Activated naive CD8-positive, alpha-beta T cell treated with anti-CD3 and anti-CD28 coated beads for 36 hours (primary cell): ENCODE measurements around the gene SMAD3. TPM values are rescaled to one million over a fixed set of nuclear protein-coding genes. Genes with fewer than 3 reads are reported as not detected.

Experiments
- DNase-seq: peaks from one replicate; pipeline ENCODE4 v3.0.0; 2021
- H3K27ac Mint-ChIP-seq: one replicate; pipeline ENCODE4 v1.8.0; 2022; ENCODE audit warnings: mild to moderate bottlenecking, moderate library complexity, mixed read lengths
- H3K27me3 Mint-ChIP-seq: one replicate; pipeline ENCODE4 v1.8.0; 2022; ENCODE audit warnings: mild to moderate bottlenecking, mixed read lengths
- H3K36me3 Mint-ChIP-seq: one replicate; pipeline ENCODE4 v1.8.0; 2021; ENCODE audit warnings: mild to moderate bottlenecking, mixed read lengths
- H3K4me1 Mint-ChIP-seq: one replicate; pipeline ENCODE4 v1.8.0; 2021; ENCODE audit warnings: mixed read lengths
- H3K4me3 Mint-ChIP-seq: one replicate; pipeline ENCODE4 v1.8.0; 2022; ENCODE audit warnings: mild to moderate bottlenecking, moderate library complexity, mixed read lengths
- H3K9me3 Mint-ChIP-seq: one replicate; pipeline ENCODE4 v1.8.0; 2022; ENCODE audit warnings: mixed read lengths
- total RNA-seq, 2 experiments: library from RNA; stranded (reverse); gene quantifications; one replicate each; pipeline ENCODE4 v1.2.3, GENCODE V29; 2021

SMAD3 gene
- total RNA-seq, 2 experiments from 2014 or later, result 15.7 to 16.4 TPM

- no peak overlapping the region for H3K27ac Mint-ChIP-seq
- peaks cover 12% of the 10 kb centered on the region for H3K36me3 Mint-ChIP-seq
- H3K9me3 Mint-ChIP-seq, result no peaks in the 10 kb centered on the region
- DNase-seq, result no peak
- H3K4me1 Mint-ChIP-seq, result peaks cover 4% of the 10 kb centered on the region
- no peak overlapping the region for H3K4me3 Mint-ChIP-seq
- H3K27me3 Mint-ChIP-seq, result no peaks in the 10 kb centered on the region
Measured at GRCh38 chr15:67187351-67187854, 122.0 kb downstream of the SMAD3 start.

GRCh38 chr15:67188551-67189218, 123.3 kb downstream of the SMAD3 start:
- Mint-ChIP-seq H3K4me1 (peaks cover 5% of the 10 kb centered on the region), H3K27me3 (no peaks in the 10 kb centered on the region), H3K9me3 (no peaks in the 10 kb centered on the region), H3K4me3 (no peak overlapping the region), H3K27ac (no peak overlapping the region), H3K36me3 (peaks cover 19% of the 10 kb centered on the region)
- no peak for DNase-seq

DNA sequence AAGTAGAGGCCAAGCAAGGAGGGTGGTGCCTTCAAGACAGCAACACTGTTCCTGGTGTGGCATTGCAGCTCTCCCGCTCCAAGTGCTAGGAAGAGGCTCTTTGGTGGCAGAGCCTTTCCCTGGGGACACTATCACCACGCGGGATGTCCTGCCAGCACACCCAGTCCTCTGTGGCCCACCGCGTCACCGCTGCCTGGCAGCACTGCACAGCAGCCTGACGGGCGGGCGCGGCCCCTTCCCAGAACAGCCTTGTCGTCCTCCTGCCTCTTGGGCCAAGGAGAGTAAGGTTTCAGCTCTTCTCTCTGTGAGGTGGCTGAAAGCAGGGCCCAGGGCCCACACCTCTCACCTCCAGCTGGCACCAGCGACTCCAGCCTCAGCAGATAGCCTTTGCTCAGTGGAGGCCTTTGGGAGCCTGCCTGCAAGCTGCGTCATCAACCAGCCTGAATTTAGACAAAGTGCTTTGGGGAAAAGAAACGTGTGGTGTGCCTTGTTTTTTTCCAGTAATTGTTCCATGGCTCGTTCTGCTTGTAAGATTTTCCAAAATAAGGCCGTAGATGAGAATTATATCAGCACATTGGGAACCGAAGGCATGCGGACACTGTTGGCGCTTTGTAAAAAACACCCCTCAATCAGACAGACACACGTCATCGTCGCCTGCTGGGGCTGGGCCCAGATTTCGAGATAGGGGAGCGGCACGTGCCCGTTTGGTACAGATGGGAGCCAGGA, 124.1 kb downstream of the SMAD3 start:
- Mint-ChIP-seq H3K36me3 (peaks cover 25% of the 10 kb centered on the region), H3K4me3 (no peak overlapping the region), H3K27me3 (no peaks in the 10 kb centered on the region), H3K27ac (no peak overlapping the region), H3K9me3 (no peaks in the 10 kb centered on the region), H3K4me1 (peaks cover 5% of the 10 kb centered on the region)
- no peak for DNase-seq

DNA sequence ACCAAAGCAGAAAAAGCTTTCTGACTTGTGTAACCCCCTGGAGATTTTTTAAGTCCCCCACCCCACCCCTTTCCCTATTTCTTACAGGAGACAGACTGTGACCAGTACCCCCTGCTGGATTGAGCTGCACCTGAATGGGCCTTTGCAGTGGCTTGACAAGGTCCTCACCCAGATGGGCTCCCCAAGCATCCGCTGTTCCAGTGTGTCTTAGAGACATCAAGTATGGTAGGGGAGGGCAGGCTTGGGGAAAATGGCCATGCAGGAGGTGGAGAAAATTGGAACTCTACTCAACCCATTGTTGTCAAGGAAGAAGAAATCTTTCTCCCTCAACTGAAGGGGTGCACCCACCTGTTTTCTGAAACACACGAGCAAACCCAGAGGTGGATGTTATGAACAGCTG, 124.9 kb downstream of the SMAD3 start:
- H3K4me3 Mint-ChIP-seq, result no peak overlapping the region
- no peak for DNase-seq
- H3K9me3 Mint-ChIP-seq, result no peaks in the 10 kb centered on the region
- peaks cover 5% of the 10 kb centered on the region for H3K4me1 Mint-ChIP-seq
- peaks cover 27% of the 10 kb centered on the region for H3K36me3 Mint-ChIP-seq
- H3K27me3 Mint-ChIP-seq, result no peaks in the 10 kb centered on the region
- no peak overlapping the region for H3K27ac Mint-ChIP-seq

GRCh38 chr15:67190813-67191212, 125.4 kb downstream of the SMAD3 start:
- no peaks in the 10 kb centered on the region for H3K27me3 Mint-ChIP-seq
- peaks cover 31% of the 10 kb centered on the region for H3K36me3 Mint-ChIP-seq
- H3K27ac Mint-ChIP-seq, result no peak overlapping the region
- no peaks in the 10 kb centered on the region for H3K9me3 Mint-ChIP-seq
- H3K4me1 Mint-ChIP-seq, result peaks cover 5% of the 10 kb centered on the region
- H3K4me3 Mint-ChIP-seq, result no peak overlapping the region
- DNase-seq, result no peak

DNA sequence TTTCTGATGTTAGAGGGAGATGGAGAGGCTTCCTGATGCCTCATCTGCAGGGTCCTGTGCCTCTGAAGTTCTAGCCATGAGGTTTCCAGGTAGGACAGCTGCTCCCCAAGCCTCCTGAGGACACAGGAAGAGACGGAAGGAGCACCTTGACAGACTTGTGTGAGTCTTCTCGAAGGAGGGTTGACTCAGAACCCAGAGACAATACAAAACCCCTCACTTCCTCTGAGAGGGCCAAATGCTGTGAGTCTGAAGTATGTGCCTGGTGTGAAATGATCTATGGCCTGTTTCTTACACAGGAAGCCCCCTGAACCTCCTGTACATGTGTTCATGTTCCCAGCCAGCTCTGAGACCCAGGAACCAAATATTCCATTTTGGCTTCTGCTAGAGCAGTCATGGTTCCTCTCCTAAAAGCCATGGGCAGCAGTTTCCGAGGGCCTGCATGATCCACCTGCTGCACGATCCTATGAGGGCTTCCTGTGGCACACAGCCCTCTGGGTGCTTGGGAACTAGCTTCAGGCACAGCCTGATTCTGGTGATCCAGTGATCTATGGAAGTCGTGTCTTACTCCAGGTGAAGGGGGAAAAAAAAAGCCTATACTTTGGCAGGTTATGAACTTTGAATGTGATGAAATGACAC, 126.9 kb downstream of the SMAD3 start:
- no peak overlapping the region for H3K4me3 Mint-ChIP-seq
- no peak overlapping the region for H3K27ac Mint-ChIP-seq
- H3K36me3 Mint-ChIP-seq, result peaks cover 39% of the 10 kb centered on the region
- no peaks in the 10 kb centered on the region for H3K27me3 Mint-ChIP-seq
- no peaks in the 10 kb centered on the region for H3K9me3 Mint-ChIP-seq
- peaks cover 5% of the 10 kb centered on the region for H3K4me1 Mint-ChIP-seq
- DNase-seq, result no peak

- H3K27ac Mint-ChIP-seq, result no peak overlapping the region
- H3K4me3 Mint-ChIP-seq, result no peak overlapping the region
- H3K4me1 Mint-ChIP-seq, result peaks cover 6% of the 10 kb centered on the region
- H3K9me3 Mint-ChIP-seq, result no peaks in the 10 kb centered on the region
- H3K36me3 Mint-ChIP-seq, result peaks cover 47% of the 10 kb centered on the region
- H3K27me3 Mint-ChIP-seq, result no peaks in the 10 kb centered on the region
- no peak for DNase-seq
Measured at GRCh38 chr15:67193223-67193990, 128.0 kb downstream of the SMAD3 start.

GRCh38 chr15:67194171-67195114, 129.0 kb downstream of the SMAD3 start:
- Mint-ChIP-seq H3K36me3 (peaks cover 50% of the 10 kb centered on the region), H3K27ac (no peak overlapping the region), H3K4me3 (no peak overlapping the region), H3K9me3 (no peaks in the 10 kb centered on the region), H3K4me1 (peaks cover 7% of the 10 kb centered on the region), H3K27me3 (no peaks in the 10 kb centered on the region)
- no peak for DNase-seq

- H3K4me1 Mint-ChIP-seq, result peaks cover 7% of the 10 kb centered on the region
- peak overlapping the region; percentile 21 for H3K27ac Mint-ChIP-seq
- no peaks in the 10 kb centered on the region for H3K27me3 Mint-ChIP-seq
- H3K4me3 Mint-ChIP-seq, result no peak overlapping the region
- DNase-seq, result no peak
- no peaks in the 10 kb centered on the region for H3K9me3 Mint-ChIP-seq
- peaks cover 51% of the 10 kb centered on the region for H3K36me3 Mint-ChIP-seq
Measured at GRCh38 chr15:67195305-67195704, 129.9 kb downstream of the SMAD3 start.

DNA sequence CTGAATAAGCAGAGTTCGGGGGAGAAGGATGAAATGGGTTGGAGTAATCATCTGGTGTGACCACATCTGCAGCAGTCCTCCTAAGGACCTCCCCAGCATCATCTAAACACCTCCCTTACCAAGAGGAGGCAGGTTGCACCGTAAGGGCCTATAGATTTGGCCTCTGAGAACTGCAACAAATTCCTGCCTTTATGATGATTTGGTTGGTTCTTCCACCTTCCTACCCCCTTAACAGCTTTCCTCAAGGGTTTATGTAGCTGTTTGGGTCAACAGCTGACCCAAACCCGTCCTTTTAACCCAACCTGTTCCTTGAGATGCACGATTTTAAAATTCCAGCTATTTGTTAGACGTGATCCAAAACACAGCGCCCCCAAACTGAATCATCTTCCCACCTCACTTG, 130.8 kb downstream of the SMAD3 start:
- no peaks in the 10 kb centered on the region for H3K9me3 Mint-ChIP-seq
- H3K27me3 Mint-ChIP-seq, result no peaks in the 10 kb centered on the region
- H3K4me3 Mint-ChIP-seq, result no peak overlapping the region
- peaks cover 49% of the 10 kb centered on the region for H3K36me3 Mint-ChIP-seq
- no peak overlapping the region for H3K27ac Mint-ChIP-seq
- no peak for DNase-seq
- peaks cover 7% of the 10 kb centered on the region for H3K4me1 Mint-ChIP-seq

DNA sequence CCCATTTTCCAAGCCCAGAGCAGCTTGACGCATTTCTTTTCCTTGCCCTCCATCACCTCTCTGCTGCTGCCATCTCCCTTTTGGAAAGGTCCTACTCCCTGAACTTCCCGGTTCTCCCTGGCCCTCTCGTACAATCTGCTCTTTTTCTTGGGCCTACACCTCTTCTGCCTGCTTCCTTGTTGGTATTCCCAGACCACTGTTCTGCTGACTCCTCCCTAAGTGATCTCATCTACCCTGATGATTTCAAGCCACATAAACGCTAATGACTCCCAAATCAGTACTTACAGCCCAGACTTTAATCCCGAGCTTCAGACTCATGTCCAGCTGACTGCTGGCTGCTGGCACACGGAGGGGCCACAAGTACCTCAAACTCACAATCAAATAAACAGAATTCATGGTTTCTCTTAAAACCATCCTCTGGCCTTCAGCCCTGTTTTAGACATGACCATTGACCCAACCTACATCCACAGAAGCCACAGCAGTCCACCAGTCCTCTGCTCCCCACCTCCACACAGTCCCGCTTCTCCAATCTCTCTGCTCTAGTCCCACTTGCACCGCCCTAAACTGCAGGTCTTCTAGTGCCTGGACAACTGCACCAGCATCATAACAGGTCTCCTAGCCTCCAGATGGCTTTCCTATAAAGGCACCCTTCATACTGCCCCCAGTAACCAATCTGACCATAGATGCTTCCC, 131.4 kb downstream of the SMAD3 start:
- peaks cover 7% of the 10 kb centered on the region for H3K4me1 Mint-ChIP-seq
- H3K4me3 Mint-ChIP-seq, result no peak overlapping the region
- no peaks in the 10 kb centered on the region for H3K27me3 Mint-ChIP-seq
- H3K9me3 Mint-ChIP-seq, result no peaks in the 10 kb centered on the region
- peak overlapping the region; percentile 14 for H3K27ac Mint-ChIP-seq
- peaks cover 49% of the 10 kb centered on the region for H3K36me3 Mint-ChIP-seq
- DNase-seq, result no peak

- H3K9me3 Mint-ChIP-seq, result no peaks in the 10 kb centered on the region
- no peak overlapping the region for H3K4me3 Mint-ChIP-seq
- peaks cover 4% of the 10 kb centered on the region for H3K4me1 Mint-ChIP-seq
- H3K27me3 Mint-ChIP-seq, result no peaks in the 10 kb centered on the region
- DNase-seq, result no peak
- H3K27ac Mint-ChIP-seq, result no peak overlapping the region
- peaks cover 49% of the 10 kb centered on the region for H3K36me3 Mint-ChIP-seq
Measured at GRCh38 chr15:67197364-67197695, 131.9 kb downstream of the SMAD3 start.

GRCh38 chr15:67198157-67198754, 132.9 kb downstream of the SMAD3 start:
- no peak for DNase-seq
- Mint-ChIP-seq H3K36me3 (peaks cover 48% of the 10 kb centered on the region), H3K27me3 (no peaks in the 10 kb centered on the region), H3K27ac (peak overlapping the region; percentile 21), H3K4me3 (no peak overlapping the region), H3K9me3 (no peaks in the 10 kb centered on the region), H3K4me1 (peaks cover 2% of the 10 kb centered on the region)
